Measurements from ENCODE around the gene BCAP29.

The BCAP29 gene

DNA sequence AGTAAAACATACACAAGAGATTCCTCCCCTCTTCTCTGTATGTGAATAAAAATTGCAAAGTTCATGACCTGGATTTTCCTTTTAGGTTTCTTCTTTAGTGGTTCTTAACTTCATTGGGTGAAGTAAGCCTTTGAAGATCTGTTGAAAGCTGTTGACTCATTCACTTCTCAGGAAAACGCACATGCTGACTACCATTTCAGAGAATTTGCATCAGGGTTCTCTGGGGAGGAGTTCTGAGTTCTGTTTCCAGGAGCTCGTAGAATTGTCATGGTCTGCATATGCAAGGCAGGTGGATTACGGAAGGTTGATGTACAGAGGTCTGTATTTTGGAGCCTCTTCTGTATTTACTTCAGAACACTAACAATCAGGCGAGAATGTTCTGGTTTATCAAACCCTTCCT lies 79.6 kb downstream of the BCAP29 start (continued):
- TF ChIP-seq, protein P1, sequence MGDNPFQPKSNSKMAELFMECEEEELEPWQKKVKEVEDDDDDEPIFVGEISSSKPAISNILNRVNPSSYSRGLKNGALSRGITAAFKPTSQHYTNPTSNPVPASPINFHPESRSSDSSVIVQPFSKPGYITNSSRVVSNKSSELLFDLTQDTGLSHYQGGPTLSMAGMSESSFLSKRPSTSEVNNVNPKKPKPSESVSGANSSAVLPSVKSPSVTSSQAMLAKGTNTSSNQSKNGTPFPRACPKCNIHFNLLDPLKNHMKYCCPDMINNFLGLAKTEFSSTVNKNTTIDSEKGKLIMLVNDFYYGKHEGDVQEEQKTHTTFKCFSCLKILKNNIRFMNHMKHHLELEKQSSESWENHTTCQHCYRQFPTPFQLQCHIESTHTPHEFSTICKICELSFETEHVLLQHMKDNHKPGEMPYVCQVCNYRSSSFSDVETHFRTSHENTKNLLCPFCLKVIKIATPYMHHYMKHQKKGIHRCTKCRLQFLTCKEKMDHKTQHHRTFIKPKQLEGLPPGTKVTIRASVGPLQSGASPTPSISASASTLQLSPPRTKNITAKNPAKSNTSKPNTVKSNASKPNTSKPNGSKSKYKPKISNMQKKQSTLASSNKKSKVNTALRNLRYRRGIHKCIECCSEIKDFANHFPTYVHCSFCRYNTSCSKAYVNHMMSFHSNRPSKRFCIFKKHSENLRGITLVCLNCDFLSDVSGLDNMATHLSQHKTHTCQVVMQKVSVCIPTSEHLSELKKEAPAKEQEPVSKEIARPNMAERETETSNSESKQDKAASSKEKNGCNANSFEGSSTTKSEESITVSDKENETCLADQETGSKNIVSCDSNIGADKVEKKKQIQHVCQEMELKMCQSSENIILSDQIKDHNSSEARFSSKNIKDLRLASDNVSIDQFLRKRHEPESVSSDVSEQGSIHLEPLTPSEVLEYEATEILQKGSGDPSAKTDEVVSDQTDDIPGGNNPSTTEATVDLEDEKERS (tag by site-specific recombination; IDR thresholded peaks at IDR 0.05), result no peak
- no peak for TF ChIP-seq ZNF138 (tag by site-specific recombination; IDR thresholded peaks at IDR 0.05; ENCODE audit: borderline replicate concordance)
- no peak for TF ChIP-seq MYNN (tag by site-specific recombination; IDR thresholded peaks at IDR 0.05; ENCODE audit: borderline replicate concordance)
- no peak for TF ChIP-seq ZSCAN16 (tag by site-specific recombination; IDR thresholded peaks at IDR 0.05)
- no peak for TF ChIP-seq GFI1B (tag by site-specific recombination; IDR thresholded peaks at IDR 0.05)
- no peak for TF ChIP-seq ZSCAN23 (tag by site-specific recombination; IDR thresholded peaks at IDR 0.05)
- TF ChIP-seq, protein P2, sequence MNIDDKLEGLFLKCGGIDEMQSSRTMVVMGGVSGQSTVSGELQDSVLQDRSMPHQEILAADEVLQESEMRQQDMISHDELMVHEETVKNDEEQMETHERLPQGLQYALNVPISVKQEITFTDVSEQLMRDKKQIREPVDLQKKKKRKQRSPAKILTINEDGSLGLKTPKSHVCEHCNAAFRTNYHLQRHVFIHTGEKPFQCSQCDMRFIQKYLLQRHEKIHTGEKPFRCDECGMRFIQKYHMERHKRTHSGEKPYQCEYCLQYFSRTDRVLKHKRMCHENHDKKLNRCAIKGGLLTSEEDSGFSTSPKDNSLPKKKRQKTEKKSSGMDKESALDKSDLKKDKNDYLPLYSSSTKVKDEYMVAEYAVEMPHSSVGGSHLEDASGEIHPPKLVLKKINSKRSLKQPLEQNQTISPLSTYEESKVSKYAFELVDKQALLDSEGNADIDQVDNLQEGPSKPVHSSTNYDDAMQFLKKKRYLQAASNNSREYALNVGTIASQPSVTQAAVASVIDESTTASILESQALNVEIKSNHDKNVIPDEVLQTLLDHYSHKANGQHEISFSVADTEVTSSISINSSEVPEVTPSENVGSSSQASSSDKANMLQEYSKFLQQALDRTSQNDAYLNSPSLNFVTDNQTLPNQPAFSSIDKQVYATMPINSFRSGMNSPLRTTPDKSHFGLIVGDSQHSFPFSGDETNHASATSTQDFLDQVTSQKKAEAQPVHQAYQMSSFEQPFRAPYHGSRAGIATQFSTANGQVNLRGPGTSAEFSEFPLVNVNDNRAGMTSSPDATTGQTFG (tag by site-specific recombination; IDR thresholded peaks at IDR 0.05; ENCODE audit: borderline replicate concordance), result no peak
- no peak for TF ChIP-seq ZNF112 (tag by site-specific recombination; IDR thresholded peaks at IDR 0.05)
- TF ChIP-seq RBAK (tag by site-specific recombination; IDR thresholded peaks at IDR 0.05), result no peak
- no peak for TF ChIP-seq ZSCAN30 (tag by site-specific recombination; IDR thresholded peaks at IDR 0.05)
- no peak for TF ChIP-seq ZNF76 (tag by site-specific recombination; IDR thresholded peaks at IDR 0.05; ENCODE audit: borderline replicate concordance, low read depth)

DNA sequence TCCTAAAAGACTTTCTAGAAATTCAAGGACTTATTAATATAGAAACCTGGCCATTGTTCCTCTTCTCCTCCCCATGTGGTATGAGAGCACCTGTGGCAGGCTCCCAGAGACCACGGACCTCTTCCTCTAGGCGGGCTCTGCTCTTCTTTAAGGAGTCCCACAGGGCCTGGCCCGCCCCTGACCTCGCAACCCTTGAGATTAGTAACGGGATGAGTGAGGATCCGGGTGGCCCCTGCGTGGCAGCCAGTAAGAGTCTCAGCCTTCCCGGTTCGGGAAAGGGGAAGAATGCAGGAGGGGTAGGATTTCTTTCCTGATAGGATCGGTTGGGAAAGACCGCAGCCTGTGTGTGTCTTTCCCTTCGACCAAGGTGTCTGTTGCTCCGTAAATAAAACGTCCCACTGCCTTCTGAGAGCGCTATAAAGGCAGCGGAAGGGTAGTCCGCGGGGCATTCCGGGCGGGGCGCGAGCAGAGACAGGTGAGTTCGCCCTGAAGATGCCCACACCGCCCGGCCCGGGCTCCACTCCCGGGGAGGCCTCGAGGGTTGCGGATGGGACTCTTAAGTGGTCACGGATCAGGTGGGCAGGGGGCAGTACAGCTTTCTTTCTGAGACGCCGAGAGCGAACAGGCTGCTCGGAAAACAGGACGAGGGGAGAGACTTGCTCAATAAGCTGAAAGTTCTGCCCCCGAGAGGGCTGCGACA lies 80.5 kb downstream of the BCAP29 start, which contains the start of gene SLC26A4:
TSS of gene SLC26A4 (plus strand) at position 448 of the 700 bp plus-strand sequence. CDS start 814 bp downstream, outside the sequence.
- Histone ChIP-seq H3K4me1 (ENCODE audit: control insufficient read depth, insufficient read depth, low read length) (no peaks in the 10 kb centered on the region), H3K27ac (ENCODE audit: extremely low read depth, low read depth, low read length) (no peak within 1 kb of the TSS; the same call in 1 of the 2 replicates), H3K4me3 (ENCODE audit: low read depth, low read length) (peak within 1 kb of the TSS; percentile 57), H3K9me3 (ENCODE audit: control insufficient read depth, insufficient read depth, low read depth, low read length) (no peaks in the 10 kb centered on the region), H3K36me3 (ENCODE audit: control insufficient read depth in 2 of 2, insufficient read depth in 1 of 2, low read length in 2 of 2) (no peaks in the 10 kb centered on the region)
- CTCF ChIA-PET, result interaction anchor here (1.1 kb wide), 1 partner anchor 64 kb away, joined by 3 read pairs; no protein-coding TSS in a partner anchor
- POLR2A ChIA-PET, result interaction anchor here (0.8 to 1.2 kb wide), 2 partner anchors 83 to 97 kb away, joined by 3 to 5 read pairs; partner anchors contain the start of genes CBLL1, COG5 and DUS4L
- TF ChIP-seq HOXC10 (CRISPR knock-in tag; IDR thresholded peaks at IDR 0.05), result no peak

DNA sequence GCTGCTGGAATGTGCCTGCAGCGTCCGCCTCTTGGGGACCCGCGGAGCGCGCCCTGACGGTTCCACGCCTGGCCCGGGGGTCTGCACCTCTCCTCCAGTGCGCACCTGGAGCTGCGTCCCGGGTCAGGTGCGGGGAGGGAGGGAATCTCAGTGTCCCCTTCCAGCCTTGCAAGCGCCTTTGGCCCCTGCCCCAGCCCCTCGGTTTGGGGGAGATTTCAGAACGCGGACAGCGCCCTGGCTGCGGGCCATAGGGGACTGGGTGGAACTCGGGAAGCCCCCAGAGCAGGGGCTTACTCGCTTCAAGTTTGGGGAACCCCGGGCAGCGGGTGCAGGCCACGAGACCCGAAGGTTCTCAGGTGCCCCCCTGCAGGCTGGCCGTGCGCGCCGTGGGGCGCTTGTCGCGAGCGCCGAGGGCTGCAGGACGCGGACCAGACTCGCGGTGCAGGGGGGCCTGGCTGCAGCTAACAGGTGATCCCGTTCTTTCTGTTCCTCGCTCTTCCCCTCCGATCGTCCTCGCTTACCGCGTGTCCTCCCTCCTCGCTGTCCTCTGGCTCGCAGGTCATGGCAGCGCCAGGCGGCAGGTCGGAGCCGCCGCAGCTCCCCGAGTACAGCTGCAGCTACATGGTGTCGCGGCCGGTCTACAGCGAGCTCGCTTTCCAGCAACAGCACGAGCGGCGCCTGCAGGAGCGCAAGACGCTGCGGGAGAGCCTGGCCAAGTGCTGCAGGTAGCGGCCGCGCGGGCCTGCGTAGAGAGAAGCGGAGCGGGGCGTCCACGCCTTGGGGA lies 81.2 kb downstream of the BCAP29 start:
- Histone ChIP-seq H3K9me3 (ENCODE audit: control insufficient read depth, insufficient read depth, low read depth, low read length) (no peaks in the 10 kb centered on the region), H3K4me3 (ENCODE audit: low read depth, low read length) (peak overlapping the region; percentile 57), H3K27ac (ENCODE audit: extremely low read depth, low read depth, low read length) (no peak overlapping the region; the same call in 1 of the 2 replicates), H3K4me1 (ENCODE audit: control insufficient read depth, insufficient read depth, low read length) (no peaks in the 10 kb centered on the region), H3K36me3 (ENCODE audit: control insufficient read depth in 2 of 2, insufficient read depth in 1 of 2, low read length in 2 of 2) (no peaks in the 10 kb centered on the region)
- CTCF ChIA-PET, result interaction anchor here (0.6 kb wide), 1 partner anchor 453 kb away, joined by 3 read pairs; no protein-coding TSS in a partner anchor
- POLR2A ChIA-PET, result interaction anchor here (0.8 to 1.2 kb wide), 2 partner anchors 82 to 98 kb away, joined by 3 to 5 read pairs; partner anchors contain the start of genes CBLL1, COG5 and DUS4L
- TF ChIP-seq ZNF223 (tag by site-specific recombination; IDR thresholded peaks at IDR 0.05) (no peak), ZNF311 (tag by site-specific recombination; IDR thresholded peaks at IDR 0.05; ENCODE audit: borderline replicate concordance) (no peak), ZNF707 (tag by site-specific recombination; IDR thresholded peaks at IDR 0.05) (no peak), ZNF423 (tag by site-specific recombination; IDR thresholded peaks at IDR 0.05) (no peak)
- TF ChIP-seq, protein P3, sequence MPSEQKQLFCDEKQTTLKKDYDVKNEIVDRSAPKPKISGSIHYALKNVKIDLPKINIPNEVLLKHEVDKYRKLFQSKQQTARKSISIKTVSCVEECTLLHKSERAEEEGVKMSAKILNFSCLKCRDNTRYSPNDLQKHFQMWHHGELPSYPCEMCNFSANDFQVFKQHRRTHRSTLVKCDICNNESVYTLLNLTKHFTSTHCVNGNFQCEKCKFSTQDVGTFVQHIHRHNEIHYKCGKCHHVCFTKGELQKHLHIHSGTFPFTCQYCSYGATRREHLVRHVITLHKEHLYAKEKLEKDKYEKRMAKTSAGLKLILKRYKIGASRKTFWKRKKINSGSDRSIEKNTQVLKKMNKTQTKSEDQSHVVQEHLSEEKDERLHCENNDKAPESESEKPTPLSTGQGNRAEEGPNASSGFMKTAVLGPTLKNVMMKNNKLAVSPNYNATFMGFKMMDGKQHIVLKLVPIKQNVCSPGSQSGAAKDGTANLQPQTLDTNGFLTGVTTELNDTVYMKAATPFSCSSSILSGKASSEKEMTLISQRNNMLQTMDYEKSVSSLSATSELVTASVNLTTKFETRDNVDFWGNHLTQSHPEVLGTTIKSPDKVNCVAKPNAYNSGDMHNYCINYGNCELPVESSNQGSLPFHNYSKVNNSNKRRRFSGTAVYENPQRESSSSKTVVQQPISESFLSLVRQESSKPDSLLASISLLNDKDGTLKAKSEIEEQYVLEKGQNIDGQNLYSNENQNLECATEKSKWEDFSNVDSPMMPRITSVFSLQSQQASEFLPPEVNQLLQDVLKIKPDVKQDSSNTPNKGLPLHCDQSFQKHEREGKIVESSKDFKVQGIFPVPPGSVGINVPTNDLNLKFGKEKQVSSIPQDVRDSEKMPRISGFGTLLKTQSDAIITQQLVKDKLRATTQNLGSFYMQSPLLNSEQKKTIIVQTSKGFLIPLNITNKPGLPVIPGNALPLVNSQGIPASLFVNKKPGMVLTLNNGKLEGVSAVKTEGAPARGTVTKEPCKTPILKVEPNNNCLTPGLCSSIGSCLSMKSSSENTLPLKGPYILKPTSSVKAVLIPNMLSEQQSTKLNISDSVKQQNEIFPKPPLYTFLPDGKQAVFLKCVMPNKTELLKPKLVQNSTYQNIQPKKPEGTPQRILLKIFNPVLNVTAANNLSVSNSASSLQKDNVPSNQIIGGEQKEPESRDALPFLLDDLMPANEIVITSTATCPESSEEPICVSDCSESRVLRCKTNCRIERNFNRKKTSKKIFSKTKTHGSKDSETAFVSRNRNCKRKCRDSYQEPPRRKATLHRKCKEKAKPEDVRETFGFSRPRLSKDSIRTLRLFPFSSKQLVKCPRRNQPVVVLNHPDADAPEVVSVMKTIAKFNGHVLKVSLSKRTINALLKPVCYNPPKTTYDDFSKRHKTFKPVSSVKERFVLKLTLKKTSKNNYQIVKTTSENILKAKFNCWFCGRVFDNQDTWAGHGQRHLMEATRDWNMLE (tag by site-specific recombination; conservative IDR thresholded peaks at IDR 0.05; ENCODE audit: low read depth), result no peak
- TF ChIP-seq, protein P4, sequence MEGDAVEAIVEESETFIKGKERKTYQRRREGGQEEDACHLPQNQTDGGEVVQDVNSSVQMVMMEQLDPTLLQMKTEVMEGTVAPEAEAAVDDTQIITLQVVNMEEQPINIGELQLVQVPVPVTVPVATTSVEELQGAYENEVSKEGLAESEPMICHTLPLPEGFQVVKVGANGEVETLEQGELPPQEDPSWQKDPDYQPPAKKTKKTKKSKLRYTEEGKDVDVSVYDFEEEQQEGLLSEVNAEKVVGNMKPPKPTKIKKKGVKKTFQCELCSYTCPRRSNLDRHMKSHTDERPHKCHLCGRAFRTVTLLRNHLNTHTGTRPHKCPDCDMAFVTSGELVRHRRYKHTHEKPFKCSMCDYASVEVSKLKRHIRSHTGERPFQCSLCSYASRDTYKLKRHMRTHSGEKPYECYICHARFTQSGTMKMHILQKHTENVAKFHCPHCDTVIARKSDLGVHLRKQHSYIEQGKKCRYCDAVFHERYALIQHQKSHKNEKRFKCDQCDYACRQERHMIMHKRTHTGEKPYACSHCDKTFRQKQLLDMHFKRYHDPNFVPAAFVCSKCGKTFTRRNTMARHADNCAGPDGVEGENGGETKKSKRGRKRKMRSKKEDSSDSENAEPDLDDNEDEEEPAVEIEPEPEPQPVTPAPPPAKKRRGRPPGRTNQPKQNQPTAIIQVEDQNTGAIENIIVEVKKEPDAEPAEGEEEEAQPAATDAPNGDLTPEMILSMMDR (tag by site-specific recombination; IDR thresholded peaks at IDR 0.05), result peak; percentile 99

Data from HEK293 (cell line).